ENCODE data around the gene PPP1CA. TPM values are rescaled to one million over a fixed set of nuclear protein-coding genes. Genes with fewer than 3 reads are reported as not detected.
"Not testable (repeated sequence)": the region's sequence is repeated elsewhere in the genome, so short reads cannot be mapped to it uniquely, and the experiment has no call there.

The PPP1CA gene
- total RNA-seq, 1 donor, result 169 TPM

DNA sequence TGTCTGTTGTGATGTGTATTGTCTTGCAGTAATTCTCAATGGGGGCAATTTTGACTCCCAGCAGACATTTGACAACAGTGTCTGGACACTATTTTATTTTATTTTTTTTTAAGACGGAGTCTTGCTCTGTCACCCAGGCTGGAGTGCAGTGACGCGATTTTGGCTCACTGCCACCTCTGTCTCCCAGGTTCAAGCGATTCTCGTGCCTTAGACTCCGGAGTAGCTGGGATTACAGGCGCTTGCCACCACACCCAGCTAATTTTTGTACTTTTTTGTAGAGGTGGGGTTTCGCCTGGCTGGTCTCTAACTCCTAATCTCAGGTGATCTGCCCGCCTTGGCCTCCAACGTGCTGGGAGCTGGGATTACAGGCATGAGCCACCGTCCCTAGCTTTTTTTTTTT is 28.1 kb upstream of the PPP1CA start:
- DNase-seq (ENCODE audit: insufficient read length, low spot score, missing footprints), result no peak
- peak overlapping the region; percentile 87 for H3K4me2 ChIP-seq (ENCODE audit: insufficient read depth, low read length)
- TF ChIP-seq, protein P1, sequence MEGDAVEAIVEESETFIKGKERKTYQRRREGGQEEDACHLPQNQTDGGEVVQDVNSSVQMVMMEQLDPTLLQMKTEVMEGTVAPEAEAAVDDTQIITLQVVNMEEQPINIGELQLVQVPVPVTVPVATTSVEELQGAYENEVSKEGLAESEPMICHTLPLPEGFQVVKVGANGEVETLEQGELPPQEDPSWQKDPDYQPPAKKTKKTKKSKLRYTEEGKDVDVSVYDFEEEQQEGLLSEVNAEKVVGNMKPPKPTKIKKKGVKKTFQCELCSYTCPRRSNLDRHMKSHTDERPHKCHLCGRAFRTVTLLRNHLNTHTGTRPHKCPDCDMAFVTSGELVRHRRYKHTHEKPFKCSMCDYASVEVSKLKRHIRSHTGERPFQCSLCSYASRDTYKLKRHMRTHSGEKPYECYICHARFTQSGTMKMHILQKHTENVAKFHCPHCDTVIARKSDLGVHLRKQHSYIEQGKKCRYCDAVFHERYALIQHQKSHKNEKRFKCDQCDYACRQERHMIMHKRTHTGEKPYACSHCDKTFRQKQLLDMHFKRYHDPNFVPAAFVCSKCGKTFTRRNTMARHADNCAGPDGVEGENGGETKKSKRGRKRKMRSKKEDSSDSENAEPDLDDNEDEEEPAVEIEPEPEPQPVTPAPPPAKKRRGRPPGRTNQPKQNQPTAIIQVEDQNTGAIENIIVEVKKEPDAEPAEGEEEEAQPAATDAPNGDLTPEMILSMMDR (IDR thresholded peaks at IDR 0.05; ENCODE audit: extremely low read depth, low read depth, low read length), result no peak

GRCh38 chr11:67429038-67429668 is 27.5 kb upstream of the PPP1CA start:
- Histone ChIP-seq H3K27ac (ENCODE audit: low read depth, low read length) (peak overlapping the region; percentile 84), H3K4me2 (ENCODE audit: insufficient read depth, low read length) (peak overlapping the region; percentile 87), H3K4me1 (ENCODE audit: insufficient read depth, low read length) (peaks cover 12% of the 10 kb centered on the region), H3K27me3 (ENCODE audit: insufficient read depth, low read length) (no peaks in the 10 kb centered on the region), H2AFZ (ENCODE audit: low read length) (no peak overlapping the region), H3K9me3 (ENCODE audit: low read depth, low read length) (no peaks in the 10 kb centered on the region), H3K4me3 (ENCODE audit: insufficient read depth, low read length) (peak overlapping the region; percentile 79), H3K79me2 (ENCODE audit: insufficient read depth, low read length) (peaks cover 25% of the 10 kb centered on the region), H4K20me1 (ENCODE audit: insufficient read depth, low read length) (no peaks in the 10 kb centered on the region), H3K36me3 (ENCODE audit: insufficient read depth, low read length) (peaks cover 34% of the 10 kb centered on the region)
- TF ChIP-seq, protein P1 (IDR thresholded peaks at IDR 0.05; ENCODE audit: extremely low read depth, low read depth, low read length), result no peak
- DNase-seq (ENCODE audit: insufficient read length, low spot score, missing footprints), result no peak

More for the DNA sequence above, 28.1 kb upstream of the PPP1CA start:
- Histone ChIP-seq H3K79me2 (ENCODE audit: insufficient read depth, low read length) (peaks cover 25% of the 10 kb centered on the region), H3K9me3 (ENCODE audit: low read depth, low read length) (no peaks in the 10 kb centered on the region), H3K4me1 (ENCODE audit: insufficient read depth, low read length) (peaks cover 12% of the 10 kb centered on the region), H4K20me1 (ENCODE audit: insufficient read depth, low read length) (no peaks in the 10 kb centered on the region), H3K27me3 (ENCODE audit: insufficient read depth, low read length) (no peaks in the 10 kb centered on the region), H3K4me3 (ENCODE audit: insufficient read depth, low read length) (no peak overlapping the region), H3K27ac (ENCODE audit: low read depth, low read length) (no peak overlapping the region), H3K36me3 (ENCODE audit: insufficient read depth, low read length) (peaks cover 34% of the 10 kb centered on the region), H2AFZ (ENCODE audit: low read length) (no peak overlapping the region)

DNA sequence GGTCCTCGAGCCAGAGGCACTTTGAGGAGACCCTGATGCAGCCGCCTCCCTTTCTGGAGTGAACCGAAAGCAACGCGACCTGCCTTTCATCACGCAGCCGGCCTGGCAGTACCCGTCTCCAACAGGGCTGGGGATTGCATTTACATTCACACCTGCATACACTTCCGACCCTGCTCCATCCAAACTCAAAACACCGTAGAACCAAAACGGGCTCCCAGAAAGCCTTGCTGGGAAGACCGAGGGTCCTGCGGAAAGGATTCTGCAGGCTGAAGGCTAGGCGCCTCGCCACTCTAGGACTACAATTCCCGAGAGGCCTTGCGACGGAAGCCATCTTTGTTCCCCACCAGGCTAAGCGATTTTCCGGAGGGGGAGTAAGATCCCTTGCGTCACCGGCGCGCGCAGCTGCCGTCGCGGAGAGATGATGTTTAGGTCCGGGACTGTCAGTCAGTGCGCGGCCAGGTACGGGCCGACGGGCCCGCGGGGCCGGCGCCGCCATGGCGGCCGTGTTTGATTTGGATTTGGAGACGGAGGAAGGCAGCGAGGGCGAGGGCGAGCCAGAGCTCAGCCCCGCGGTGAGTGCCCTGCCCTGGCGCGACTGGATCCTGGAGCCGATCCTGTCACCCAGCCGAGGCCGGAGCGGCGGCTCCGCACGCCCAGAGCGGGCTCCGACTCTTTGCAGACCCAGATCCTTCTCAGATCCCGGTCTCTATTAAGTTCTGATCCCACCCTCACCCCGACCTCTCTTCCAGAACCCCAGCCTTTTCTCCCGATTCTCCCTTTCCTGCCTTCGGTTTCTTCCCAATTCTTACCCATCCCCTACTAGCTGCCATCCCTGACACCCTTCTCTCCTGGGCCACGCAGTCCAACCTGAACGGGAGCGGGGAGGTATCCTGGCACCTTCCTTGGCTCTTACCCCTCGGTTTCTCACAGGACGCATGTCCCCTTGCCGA is 26.7 kb upstream of the PPP1CA start, which contains the start of gene RPS6KB2:
TSS of gene RPS6KB2 (plus strand) at position 443 of the 950 bp plus-strand sequence. CDS start at position 495, 52 bp downstream.
- TF ChIP-seq, protein P1 (IDR thresholded peaks at IDR 0.05; ENCODE audit: extremely low read depth, low read depth, low read length), result no peak
- peak within 1 kb of the TSS; percentile 87 for H3K4me2 ChIP-seq (ENCODE audit: insufficient read depth, low read length)
- H3K36me3 ChIP-seq (ENCODE audit: insufficient read depth, low read length), result peaks cover 31% of the 10 kb centered on the region
- no peaks in the 10 kb centered on the region for H3K9me3 ChIP-seq (ENCODE audit: low read depth, low read length)
- H3K4me1 ChIP-seq (ENCODE audit: insufficient read depth, low read length), result peaks cover 12% of the 10 kb centered on the region
- H3K27ac ChIP-seq (ENCODE audit: low read depth, low read length), result peak within 1 kb of the TSS; percentile 84
- peak within 1 kb of the TSS; percentile 79 for H3K4me3 ChIP-seq (ENCODE audit: insufficient read depth, low read length)
- H4K20me1 ChIP-seq (ENCODE audit: insufficient read depth, low read length), result no peaks in the 10 kb centered on the region
- DNase-seq (ENCODE audit: insufficient read length, low spot score, missing footprints), result peak; percentile 100
- H3K79me2 ChIP-seq (ENCODE audit: insufficient read depth, low read length), result peaks cover 25% of the 10 kb centered on the region
- H3K27me3 ChIP-seq (ENCODE audit: insufficient read depth, low read length), result no peaks in the 10 kb centered on the region
- H2AFZ ChIP-seq (ENCODE audit: low read length), result peak within 1 kb of the TSS; percentile 90

DNA sequence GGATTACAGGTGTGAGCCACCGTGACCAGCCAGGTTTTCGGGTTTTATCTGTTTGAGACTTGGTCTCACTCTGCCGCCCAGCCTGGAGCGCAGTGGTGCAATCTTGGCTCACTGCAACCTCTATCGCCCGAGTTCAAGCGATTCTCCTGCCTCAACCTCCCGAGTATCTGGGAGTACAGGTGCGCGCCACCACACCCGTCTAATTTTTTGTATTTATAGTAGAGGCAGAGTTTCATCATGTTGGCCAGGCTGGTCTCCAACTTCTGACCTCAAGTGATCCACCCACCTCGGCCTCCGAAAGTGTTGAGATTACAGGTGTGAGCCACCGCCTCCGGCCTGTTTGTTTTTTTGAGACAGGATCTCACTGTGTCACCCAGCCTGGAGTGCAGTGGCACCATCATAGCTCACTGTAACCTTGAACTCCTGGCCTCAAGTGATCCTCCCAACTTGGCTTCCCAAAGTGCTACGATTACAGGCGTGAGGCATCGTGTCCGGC is 25.8 kb upstream of the PPP1CA start:
- peak overlapping the region; percentile 87 for H3K4me2 ChIP-seq (ENCODE audit: insufficient read depth, low read length)
- H3K4me3 ChIP-seq (ENCODE audit: insufficient read depth, low read length), result peak overlapping the region; percentile 79
- not testable (repeated sequence) for DNase-seq (ENCODE audit: insufficient read length, low spot score, missing footprints); H3K27me3 ChIP-seq (ENCODE audit: insufficient read depth, low read length); H3K9me3 ChIP-seq (ENCODE audit: low read depth, low read length); H4K20me1 ChIP-seq (ENCODE audit: insufficient read depth, low read length)
- peak overlapping the region; percentile 84 for H3K27ac ChIP-seq (ENCODE audit: low read depth, low read length)
- peak overlapping the region; percentile 90 for H2AFZ ChIP-seq (ENCODE audit: low read length)
- peaks cover 12% of the 10 kb centered on the region for H3K4me1 ChIP-seq (ENCODE audit: insufficient read depth, low read length)
- peaks cover 23% of the 10 kb centered on the region for H3K36me3 ChIP-seq (ENCODE audit: insufficient read depth, low read length)
- H3K79me2 ChIP-seq (ENCODE audit: insufficient read depth, low read length), result peaks cover 25% of the 10 kb centered on the region
